Nephron progenitor cell (in vitro differentiated cells): ENCODE measurements around the gene CAMKMT.

ENCODE experiments used
- DNase-seq: peaks from one replicate; pipeline ENCODE4 v3.0.0; 2021
- H3K27ac Mint-ChIP-seq: 2 replicates; pipeline ENCODE4 v1.8.0; 2021; ENCODE audit warnings: mild to moderate bottlenecking, moderate library complexity, mixed read lengths
- H3K27me3 Mint-ChIP-seq: 2 replicates; pipeline ENCODE4 v1.8.0; 2021; ENCODE audit warnings: mild to moderate bottlenecking, low read depth, mixed read lengths; ENCODE audit not compliant: poor library complexity
- H3K36me3 Mint-ChIP-seq: 2 replicates; pipeline ENCODE4 v1.8.0; 2021; ENCODE audit warnings: low read depth, mixed read lengths
- H3K4me1 Mint-ChIP-seq: 2 replicates; pipeline ENCODE4 v1.8.0; 2021; ENCODE audit warnings: mixed read lengths
- H3K4me3 Mint-ChIP-seq: 2 replicates; pipeline ENCODE4 v1.8.0; 2021; ENCODE audit warnings: mild to moderate bottlenecking, moderate library complexity, mixed read lengths
- H3K9me3 Mint-ChIP-seq: 2 replicates; pipeline ENCODE4 v1.8.0; 2021; ENCODE audit warnings: mild to moderate bottlenecking, moderate library complexity, mixed read lengths
- TF ChIP-seq, protein P1 (sequence below): fragments of 200-600 bp; sonication (generic); IDR thresholded peaks from 2 replicates; pipeline ENCODE4 v1.5.0; 2021; ENCODE audit warnings: antibody characterized with exemption

CAMKMT gene

DNA sequence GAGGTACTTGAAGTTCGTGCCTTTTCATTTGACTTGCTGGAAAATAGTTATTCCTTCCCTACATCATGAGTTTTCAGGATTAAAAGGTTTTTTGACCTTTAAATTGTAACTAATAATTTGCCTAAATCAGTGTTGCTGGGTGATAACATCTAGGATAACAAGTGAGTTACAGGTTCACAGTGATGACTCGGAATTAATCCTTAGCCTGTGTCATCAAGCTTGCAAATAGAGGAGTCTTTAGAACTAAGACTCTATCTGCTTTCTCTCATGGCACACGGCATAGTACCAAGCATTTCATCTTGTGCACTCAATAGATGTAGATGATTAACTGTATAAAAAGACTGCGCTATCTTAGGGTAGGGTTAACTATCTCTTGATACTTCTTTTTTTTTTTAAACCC lies 79.5 kb downstream of the CAMKMT start:
- H3K4me3 Mint-ChIP-seq: no peak overlapping the region
- H3K36me3 Mint-ChIP-seq: peaks cover 22% of the 10 kb centered on the region
- peaks cover 6% of the 10 kb centered on the region for H3K9me3 Mint-ChIP-seq
- no peaks in the 10 kb centered on the region for H3K4me1 Mint-ChIP-seq
- peaks cover 12% of the 10 kb centered on the region for H3K27me3 Mint-ChIP-seq
- no peak overlapping the region for H3K27ac Mint-ChIP-seq
- DNase-seq: no peak
- TF ChIP-seq, protein P1, sequence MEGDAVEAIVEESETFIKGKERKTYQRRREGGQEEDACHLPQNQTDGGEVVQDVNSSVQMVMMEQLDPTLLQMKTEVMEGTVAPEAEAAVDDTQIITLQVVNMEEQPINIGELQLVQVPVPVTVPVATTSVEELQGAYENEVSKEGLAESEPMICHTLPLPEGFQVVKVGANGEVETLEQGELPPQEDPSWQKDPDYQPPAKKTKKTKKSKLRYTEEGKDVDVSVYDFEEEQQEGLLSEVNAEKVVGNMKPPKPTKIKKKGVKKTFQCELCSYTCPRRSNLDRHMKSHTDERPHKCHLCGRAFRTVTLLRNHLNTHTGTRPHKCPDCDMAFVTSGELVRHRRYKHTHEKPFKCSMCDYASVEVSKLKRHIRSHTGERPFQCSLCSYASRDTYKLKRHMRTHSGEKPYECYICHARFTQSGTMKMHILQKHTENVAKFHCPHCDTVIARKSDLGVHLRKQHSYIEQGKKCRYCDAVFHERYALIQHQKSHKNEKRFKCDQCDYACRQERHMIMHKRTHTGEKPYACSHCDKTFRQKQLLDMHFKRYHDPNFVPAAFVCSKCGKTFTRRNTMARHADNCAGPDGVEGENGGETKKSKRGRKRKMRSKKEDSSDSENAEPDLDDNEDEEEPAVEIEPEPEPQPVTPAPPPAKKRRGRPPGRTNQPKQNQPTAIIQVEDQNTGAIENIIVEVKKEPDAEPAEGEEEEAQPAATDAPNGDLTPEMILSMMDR: no peak

DNA sequence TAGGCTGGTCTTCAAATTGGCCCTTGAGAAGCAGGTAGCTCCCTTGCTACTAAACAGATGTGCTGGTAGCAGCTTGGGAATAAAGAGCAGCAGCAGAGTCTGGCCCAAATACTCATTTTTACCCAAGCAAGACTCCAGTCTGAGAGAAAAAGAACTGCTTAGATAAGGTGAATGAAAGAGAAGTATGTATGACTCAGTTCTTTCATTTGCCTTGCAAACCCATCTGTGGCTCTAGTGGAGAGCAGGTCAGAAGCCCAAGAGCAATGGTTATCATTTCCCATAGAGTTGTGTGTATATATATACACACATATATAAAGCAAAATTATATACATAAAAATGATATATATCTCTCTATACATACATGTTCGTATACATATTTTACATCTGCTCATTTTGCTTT lies 80.3 kb downstream of the CAMKMT start:
- H3K27me3 Mint-ChIP-seq: peaks cover 12% of the 10 kb centered on the region
- no peak for DNase-seq
- no peaks in the 10 kb centered on the region for H3K4me1 Mint-ChIP-seq
- H3K9me3 Mint-ChIP-seq: peaks cover 6% of the 10 kb centered on the region
- H3K36me3 Mint-ChIP-seq: peaks cover 28% of the 10 kb centered on the region
- TF ChIP-seq, protein P1: no peak
- no peak overlapping the region for H3K27ac Mint-ChIP-seq
- H3K4me3 Mint-ChIP-seq: no peak overlapping the region

DNA sequence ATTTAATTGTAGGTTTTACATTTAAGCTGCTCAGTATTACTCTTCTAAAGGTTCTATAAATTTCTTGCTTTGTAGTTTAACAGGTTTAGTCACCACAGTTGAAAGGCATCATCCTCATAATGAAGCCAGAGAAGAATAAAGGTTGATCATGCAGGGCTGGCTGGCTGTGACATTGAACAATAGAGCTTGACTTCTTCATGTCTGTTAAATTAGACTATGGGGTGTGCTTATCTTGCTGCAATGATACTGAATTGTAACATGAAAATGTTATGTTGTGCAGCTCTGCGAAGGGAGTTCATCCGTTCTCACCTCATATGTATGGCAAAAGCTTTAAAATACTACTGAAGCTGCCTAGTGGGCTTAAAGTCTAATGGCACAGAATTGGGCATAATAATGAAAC lies 81.8 kb downstream of the CAMKMT start:
- Mint-ChIP-seq H3K4me3 (no peak overlapping the region), H3K4me1 (no peaks in the 10 kb centered on the region), H3K9me3 (peaks cover 6% of the 10 kb centered on the region), H3K36me3 (peaks cover 28% of the 10 kb centered on the region), H3K27ac (no peak overlapping the region), H3K27me3 (peaks cover 6% of the 10 kb centered on the region)
- no peak for DNase-seq
- TF ChIP-seq, protein P1: no peak

DNA sequence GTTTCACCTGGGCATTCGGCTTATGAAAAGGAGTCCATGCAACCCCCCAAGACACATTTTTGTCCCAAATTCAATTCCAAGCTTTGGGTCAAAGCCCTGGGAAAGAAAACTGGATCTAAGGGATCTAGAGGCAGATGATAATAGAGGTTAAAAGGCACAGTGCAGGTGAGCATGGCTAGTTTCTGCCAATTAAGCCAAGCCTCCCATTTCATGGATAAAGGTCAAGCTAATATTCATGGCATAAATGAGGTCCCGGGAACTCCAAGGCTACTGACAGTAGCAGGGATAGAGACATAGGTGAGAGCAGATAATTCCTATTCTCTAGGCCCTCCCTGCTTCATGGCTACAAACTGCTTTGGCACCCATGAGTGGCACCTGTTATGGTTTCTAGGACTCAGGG lies 83.1 kb downstream of the CAMKMT start:
- peaks cover 6% of the 10 kb centered on the region for H3K9me3 Mint-ChIP-seq

DNA sequence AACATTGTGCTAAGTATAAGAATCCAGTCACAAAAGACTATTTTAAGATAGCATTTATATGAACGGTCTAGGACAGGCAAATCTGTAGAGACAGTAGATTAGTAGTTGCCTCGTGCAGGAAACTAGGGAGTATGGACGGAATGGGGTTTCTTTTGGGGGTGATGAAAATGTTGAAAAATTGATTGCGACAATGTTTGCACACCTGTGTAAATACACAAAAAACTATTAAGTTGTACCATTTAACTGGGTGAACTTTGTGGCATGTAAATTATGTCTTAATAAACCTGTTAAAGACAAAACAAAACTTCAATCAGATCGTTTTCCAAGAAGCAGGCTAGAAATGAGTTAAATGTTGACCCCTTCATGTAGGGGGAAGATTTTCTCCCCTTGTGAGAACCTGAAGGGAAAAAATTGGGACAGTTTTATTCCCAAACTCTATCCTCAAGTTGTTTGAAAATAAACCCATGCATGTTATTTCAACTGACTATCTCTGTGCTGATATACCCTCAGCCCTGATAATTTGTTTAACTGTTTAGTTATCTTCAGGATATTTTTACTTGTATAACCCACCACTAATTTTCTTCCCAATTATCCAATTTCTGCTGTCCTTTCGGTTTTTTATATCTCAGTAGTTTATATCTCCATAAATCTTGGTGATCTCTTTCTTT lies 87.2 kb downstream of the CAMKMT start:
- Mint-ChIP-seq H3K36me3 (peaks cover 24% of the 10 kb centered on the region), H3K27ac (no peak overlapping the region), H3K4me1 (peaks cover 5% of the 10 kb centered on the region), H3K27me3 (no peaks in the 10 kb centered on the region), H3K4me3 (no peak overlapping the region), H3K9me3 (peaks cover 6% of the 10 kb centered on the region)
- no peak for DNase-seq
- TF ChIP-seq, protein P1: no peak

More for the DNA sequence above, 83.1 kb downstream of the CAMKMT start:
- TF ChIP-seq, protein P1: no peak
- Mint-ChIP-seq H3K27me3 (peaks cover 2% of the 10 kb centered on the region), H3K4me3 (no peak overlapping the region), H3K36me3 (peaks cover 28% of the 10 kb centered on the region), H3K27ac (no peak overlapping the region), H3K4me1 (peaks cover 5% of the 10 kb centered on the region)
- no peak for DNase-seq

DNA sequence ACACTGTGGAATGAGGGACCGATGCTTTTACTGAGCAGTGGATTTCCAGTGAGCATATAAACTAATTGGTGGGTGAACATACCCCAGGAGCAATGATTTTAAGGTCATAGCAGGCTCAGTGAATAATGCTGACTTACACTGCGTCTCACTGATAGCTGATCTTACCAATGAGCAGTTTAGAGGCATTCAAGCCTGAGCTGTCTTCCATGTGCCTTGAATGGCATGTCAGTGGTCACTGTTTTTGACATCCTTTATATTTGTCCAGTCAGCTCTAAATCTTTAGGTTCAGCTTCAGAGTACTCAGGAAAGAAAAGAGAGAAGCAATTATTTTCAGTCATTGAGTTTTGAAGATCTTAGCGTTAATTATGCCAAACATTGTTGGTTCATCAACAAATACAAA lies 88.3 kb downstream of the CAMKMT start:
- Mint-ChIP-seq H3K36me3 (peaks cover 14% of the 10 kb centered on the region), H3K4me1 (peaks cover 5% of the 10 kb centered on the region), H3K9me3 (peaks cover 6% of the 10 kb centered on the region), H3K27ac (no peak overlapping the region), H3K27me3 (no peaks in the 10 kb centered on the region), H3K4me3 (no peak overlapping the region)
- DNase-seq: no peak
- TF ChIP-seq, protein P1: no peak
